ENCODE data around the gene C1QTNF9B.
"Not testable (repeated sequence)": the region's sequence is repeated elsewhere in the genome, so short reads cannot be mapped to it uniquely, and the experiment has no call there.

DNA sequence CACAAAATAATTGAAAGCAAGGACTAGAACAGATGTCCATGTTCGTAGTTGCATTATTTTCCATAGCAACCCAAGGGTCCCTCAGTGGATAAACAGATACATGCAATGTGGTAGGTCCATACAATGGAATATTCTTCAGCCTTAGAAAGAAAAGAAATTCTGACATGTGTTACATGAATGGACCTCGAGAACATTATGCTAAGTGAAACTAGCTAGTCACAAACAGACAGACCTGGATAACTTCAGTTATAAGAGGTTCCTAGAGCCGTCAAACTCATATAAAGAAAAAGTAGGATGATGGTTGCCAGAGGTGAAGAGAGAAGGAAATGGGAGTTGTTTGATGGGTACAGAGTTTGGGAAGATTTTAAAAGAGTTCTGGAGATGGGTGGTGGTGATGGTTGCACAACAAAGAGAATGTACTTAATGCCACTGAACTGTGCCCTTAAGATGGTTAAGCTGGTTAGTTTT, at the start of gene C1QTNF9B:
- TF ChIP-seq, protein P1, sequence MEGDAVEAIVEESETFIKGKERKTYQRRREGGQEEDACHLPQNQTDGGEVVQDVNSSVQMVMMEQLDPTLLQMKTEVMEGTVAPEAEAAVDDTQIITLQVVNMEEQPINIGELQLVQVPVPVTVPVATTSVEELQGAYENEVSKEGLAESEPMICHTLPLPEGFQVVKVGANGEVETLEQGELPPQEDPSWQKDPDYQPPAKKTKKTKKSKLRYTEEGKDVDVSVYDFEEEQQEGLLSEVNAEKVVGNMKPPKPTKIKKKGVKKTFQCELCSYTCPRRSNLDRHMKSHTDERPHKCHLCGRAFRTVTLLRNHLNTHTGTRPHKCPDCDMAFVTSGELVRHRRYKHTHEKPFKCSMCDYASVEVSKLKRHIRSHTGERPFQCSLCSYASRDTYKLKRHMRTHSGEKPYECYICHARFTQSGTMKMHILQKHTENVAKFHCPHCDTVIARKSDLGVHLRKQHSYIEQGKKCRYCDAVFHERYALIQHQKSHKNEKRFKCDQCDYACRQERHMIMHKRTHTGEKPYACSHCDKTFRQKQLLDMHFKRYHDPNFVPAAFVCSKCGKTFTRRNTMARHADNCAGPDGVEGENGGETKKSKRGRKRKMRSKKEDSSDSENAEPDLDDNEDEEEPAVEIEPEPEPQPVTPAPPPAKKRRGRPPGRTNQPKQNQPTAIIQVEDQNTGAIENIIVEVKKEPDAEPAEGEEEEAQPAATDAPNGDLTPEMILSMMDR (IDR thresholded peaks at IDR 0.05; ENCODE audit: low read depth, low read length) = not testable (repeated sequence)
- not testable (repeated sequence) for TF ChIP-seq EZH2phosphoT487 (IDR thresholded peaks at IDR 0.05; ENCODE audit: low read depth)

Data from OCI-LY3 (cell line).